ENCODE results near the gene FRMD4B.

FRMD4B gene

DNA sequence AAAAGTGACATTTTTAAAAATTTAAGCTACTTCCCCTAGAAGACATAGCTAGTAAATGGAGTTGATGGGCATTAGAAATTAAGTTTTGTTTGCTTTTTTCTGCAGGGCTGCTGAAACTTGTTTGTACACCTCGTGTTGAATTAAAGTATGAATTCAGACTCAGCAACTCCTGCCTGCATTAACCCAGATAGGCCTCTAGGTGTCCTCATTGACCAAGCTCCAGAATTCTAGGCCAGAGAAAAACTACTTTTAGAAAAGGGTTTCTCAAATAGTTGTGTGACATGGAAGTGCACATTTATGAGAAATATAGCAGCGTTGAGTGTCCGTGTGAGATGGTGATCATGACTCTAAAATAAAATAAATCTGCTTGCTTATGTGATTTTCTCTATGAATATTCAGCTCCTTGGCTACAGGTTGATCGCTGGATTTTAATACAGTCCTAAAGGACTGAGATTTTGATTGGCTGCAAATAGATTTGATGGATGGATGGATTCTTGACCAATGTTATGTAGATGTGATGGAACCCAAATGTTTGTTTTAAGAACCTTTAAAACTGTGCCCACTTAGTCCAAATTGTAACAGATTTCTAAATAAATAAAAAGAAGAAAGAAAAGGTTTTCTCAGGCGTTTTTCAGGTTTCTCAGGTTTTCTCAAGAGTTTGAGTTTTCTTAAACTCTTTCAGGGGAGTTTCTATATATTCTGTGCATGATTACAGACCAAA is 224.1 kb downstream of the FRMD4B start:
- peak; percentile 42 for DNase-seq

DNA sequence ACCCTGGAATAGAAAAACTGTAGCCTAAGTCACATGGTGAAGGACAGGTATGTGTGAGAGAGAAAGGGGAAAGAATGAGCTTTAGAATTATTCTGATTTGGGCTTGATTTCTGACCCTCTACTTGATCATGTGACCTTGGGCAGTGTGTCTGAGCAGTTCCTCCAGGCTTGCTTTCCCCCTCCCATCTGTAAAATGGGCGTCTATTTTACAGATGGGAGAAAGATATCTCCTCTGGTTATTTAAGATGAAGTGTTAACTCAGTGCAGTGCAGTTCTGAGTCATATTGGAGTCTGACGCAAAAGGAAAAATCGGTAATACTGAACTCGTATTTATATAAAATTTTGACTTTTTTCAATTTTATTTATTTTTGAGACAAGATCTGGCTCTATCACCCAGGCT is 225.4 kb downstream of the FRMD4B start:
- no peak for DNase-seq

DNA sequence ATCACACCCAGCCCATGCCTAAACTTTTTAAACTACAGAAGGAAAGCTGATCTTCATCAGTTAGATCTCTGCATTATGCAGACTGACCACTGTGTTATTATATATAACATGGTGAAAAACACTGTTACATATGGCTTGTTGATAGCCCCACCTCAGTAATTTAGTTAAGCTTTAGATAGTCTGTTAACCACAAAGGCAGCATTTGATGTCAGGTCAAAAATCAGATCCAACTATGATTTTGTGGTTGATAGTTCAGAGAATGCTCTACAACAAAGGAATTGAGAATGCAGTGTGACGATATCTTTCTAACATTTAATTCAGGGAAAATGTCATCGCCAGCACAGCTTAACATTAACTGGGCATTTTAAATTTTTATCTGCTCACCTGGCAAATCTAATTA is 225.8 kb downstream of the FRMD4B start:
- DNase-seq: no peak

- DNase-seq: no peak
Measured at GRCh38 chr3:69149586-69149985, 236.3 kb downstream of the FRMD4B start.

DNA sequence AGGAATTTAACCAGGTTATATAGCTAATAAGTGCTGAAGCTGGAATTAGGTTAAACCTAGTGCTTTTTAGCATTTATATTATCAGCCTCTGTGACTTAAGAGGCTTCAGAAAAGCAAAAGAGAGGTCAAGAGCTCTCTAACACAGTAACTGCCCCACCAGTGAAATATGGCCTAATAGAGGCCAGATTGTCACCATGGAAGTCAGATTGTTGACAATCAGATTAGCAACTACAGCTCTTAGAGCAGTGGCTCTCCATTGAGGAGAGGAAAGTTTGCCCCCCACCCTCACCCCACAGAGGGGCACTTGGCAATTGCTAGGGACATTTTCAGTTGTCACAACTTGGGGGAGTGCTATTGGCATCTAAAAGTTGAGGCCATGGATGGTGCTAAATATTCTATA is 240.2 kb downstream of the FRMD4B start:
- DNase-seq: no peak

GRCh38 chr3:69144631-69145245 is 241.2 kb downstream of the FRMD4B start:
- DNase-seq: no peak

DNA sequence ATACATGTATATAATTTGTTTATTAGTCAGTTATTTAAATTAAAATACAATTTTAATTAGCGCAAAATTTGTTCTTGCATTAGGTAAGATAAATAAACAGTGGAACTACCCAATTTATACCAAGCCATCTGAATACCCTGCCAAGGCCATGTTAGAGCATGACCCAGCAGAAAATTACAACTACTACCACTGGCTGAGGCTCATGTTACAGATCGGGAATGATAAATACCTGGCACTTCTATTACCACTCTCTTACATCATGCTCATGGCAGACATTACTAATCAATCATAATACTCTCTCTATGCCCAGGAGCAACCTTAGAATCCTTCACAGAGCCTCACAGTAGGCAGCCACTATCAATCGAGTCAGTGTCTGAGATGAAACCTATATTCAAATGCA is 242.3 kb downstream of the FRMD4B start:
- no peak for DNase-seq

DNA sequence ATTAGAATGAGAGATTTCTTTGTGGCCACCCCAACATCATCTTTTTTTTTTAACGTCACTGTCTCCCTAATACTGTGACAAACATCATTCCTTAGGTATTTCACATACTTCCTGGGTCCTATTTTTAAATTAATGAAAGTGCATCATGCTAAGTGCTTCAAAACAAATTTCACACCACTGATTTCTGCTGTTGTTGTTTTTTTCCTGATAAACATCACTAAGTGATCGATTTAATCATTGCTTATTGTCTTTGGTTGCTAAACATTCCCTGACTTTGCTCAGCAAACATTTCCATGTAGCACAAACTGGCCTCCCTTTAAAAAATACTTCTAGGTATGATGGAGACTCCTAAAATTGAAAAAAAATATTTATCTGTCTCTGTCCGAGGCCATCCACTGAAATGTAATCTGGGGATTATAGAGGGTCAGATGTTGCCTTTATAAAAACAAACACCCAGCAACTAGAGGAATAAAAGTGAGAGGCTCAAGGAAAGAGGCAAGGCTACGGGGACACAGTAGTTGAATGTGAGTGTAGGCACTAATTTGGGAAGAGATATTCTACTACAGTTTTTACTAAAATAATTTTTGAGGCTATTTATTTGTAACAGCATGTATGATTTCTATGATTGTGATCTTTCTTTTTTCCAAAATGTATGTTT is 243.0 kb downstream of the FRMD4B start:
- DNase-seq: no peak

GRCh38 chr3:69142090-69142489 is 243.8 kb downstream of the FRMD4B start:
- no peak for DNase-seq

DNA sequence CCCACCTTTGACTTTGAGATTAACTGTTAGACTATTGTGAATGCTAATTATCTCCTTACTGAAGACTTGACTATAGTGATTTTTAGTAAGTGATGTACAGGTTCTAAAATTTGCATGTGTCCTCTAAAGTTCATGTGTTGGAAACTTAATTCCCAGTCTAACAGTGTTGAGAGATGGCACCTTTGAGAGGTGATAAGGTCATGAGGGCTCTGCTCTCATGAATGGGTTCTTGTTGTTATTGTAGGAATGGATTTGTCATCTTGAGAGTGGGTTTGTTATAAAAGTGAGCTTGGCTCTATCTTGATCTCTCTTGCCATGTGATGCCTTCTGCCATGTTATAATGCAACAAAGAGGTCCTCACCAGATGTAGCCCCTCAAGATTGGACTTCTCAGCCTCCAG is 244.6 kb downstream of the FRMD4B start:
- DNase-seq: no peak

GRCh38 chr3:69137412-69137811 is 248.5 kb downstream of the FRMD4B start:
- no peak for DNase-seq

- DNase-seq: no peak
Measured at GRCh38 chr3:69137005-69137404, 248.9 kb downstream of the FRMD4B start.

GRCh38 chr3:69130689-69131088 is 255.2 kb downstream of the FRMD4B start:
- DNase-seq: no peak

GRCh38 chr3:69129531-69129930 is 256.4 kb downstream of the FRMD4B start:
- no peak for DNase-seq

DNA sequence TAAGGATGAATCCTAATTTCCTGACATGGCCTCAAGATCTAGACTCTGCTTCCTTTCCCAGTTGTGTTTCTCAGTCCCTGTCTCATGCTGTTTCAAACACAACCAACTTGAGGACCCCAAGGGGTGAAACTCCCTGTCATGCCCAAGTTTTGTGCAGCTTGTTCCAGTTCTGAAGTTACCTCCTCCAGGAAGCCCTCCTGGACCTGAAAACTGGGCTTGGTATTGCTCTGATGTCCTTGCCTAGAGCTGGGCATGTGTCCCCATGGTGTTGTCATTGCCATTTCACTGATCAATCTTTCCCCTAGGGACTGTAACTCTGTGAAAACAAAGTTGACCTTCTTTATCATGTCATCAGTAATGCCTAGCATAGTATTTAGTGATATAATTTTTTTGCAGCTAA is 257.4 kb downstream of the FRMD4B start:
- no peak for DNase-seq

DNA sequence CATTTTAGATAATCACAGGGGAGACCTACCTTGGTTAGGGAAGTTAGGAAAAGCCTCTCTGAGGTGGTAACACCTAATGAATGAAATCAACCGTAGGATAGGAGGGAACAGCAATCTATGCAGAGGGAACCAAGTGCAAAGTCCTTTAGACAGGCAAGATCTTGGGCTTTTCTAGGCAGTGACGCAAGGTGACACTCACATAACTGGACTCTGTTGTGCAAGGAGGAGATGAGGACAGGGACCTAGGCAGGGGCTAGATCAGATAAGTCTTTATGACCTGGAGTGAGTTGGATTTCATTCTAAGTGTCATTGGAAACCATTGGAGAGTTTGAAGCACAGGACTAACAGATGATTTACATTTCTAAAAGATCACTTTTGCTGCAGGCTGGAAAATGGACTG is 258.9 kb downstream of the FRMD4B start:
- DNase-seq: no peak

DNA sequence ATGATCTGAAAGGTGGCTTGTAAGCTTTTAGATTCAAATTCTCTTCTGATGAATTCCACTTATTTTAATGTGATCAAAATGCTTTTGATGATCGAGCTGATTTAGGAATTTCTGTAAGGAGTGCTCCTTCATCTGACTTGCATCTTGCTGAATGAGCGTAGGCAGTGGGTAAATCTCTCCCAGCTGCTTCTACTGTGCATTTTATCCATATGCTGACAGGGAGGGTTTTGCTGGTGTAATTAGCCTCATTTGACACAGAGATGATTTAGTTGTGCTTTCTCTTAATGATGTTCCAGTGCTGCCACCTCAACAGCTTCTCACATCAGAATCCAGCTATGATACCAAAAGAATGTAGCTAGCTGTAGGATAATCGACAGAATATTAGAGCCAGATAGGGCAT is 259.7 kb downstream of the FRMD4B start:
- DNase-seq: no peak

- no peak for DNase-seq
Measured at GRCh38 chr3:69122403-69122802, 263.5 kb downstream of the FRMD4B start, which contains the start of gene LMOD3. TSS of gene LMOD3 (minus strand) at chr3:69122595. CDS start at chr3:69122386, 209 bp downstream.

GRCh38 chr3:69121950-69122349 is 263.9 kb downstream of the FRMD4B start:
- DNase-seq: no peak

GRCh38 chr3:69121513-69121912 is 264.4 kb downstream of the FRMD4B start:
- no peak for DNase-seq

DNA sequence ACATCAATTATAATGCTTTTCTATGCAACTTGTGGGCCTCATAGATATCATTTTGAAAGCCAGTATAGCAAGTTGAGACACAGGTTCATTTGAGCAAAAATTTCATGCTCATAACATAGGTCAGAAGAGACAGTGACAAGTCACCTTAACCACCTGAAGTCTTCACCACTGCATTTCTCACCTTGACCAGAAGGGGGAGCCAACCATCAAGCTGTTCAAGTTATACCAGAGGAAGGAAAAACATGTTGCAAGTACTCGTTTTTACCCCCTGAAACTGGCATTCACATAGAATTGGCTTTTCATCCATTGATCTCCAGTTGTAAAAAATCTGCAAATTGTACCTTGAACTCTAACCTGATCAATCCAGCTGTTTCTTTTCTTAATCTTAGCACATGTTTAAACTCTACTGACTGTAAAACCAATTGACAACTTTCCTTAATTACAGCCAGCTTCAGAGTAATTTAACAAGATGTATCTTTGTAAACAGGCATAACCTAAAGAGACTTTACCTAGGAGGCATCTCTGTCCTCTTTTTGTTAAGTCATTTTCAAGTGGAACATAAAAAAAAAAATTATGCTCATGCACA is 264.9 kb downstream of the FRMD4B start:
- peak; percentile 35 for DNase-seq

Measured in MV-4-11 (cell line).